MM.1S (cell line): Measurements from ENCODE around the gene IRGQ.

Experiments used
- CTCF ChIP-seq: fragments of 300-600 bp; sonication (generic); IDR thresholded peaks from 2 replicates; pipeline ENCODE4 v1.5.1; 2016; ENCODE audit warnings: antibody characterized with exemption, low read length, mixed read lengths
- EZH2phosphoT487 ChIP-seq: fragments of 300-600 bp; sonication (generic); IDR thresholded peaks from 2 replicates; pipeline ENCODE4 v1.6.1; 2018; ENCODE audit warnings: antibody characterized with exemption, low read length

GRCh38 chr19:43534816-43535761 lies 60.8 kb downstream of the IRGQ start:
- TF ChIP-seq CTCF (peak; percentile 28), EZH2phosphoT487 (no peak)
